Stimulated activated CD8-positive, alpha-beta memory T cell treated with anti-CD3 and anti-CD28 coated beads, Interleukin-12 subunit alpha, Interleukin-12 subunit beta, amount 100 ng/mL, for 4 hours (primary cell): ENCODE results near the gene LAMP5.

Experiments
- DNase-seq: peaks from one replicate; pipeline ENCODE4 v3.0.0-alpha.2; 2020; ENCODE audit warnings: low read depth

The LAMP5 gene

GRCh38 chr20:9535449-9535848 is 21.1 kb downstream of the LAMP5 start:
- no peak for DNase-seq

GRCh38 chr20:9543214-9543613 is 28.8 kb downstream of the LAMP5 start:
- no peak for DNase-seq

GRCh38 chr20:9550283-9550682 is 35.9 kb downstream of the LAMP5 start:
- DNase-seq, result no peak

GRCh38 chr20:9550871-9551270 is 36.5 kb downstream of the LAMP5 start:
- DNase-seq, result no peak

- DNase-seq, result no peak
Observed at GRCh38 chr20:9551808-9552550, 37.6 kb downstream of the LAMP5 start.

- DNase-seq, result no peak
Observed at GRCh38 chr20:9555781-9556180, 41.4 kb downstream of the LAMP5 start.

GRCh38 chr20:9557411-9557810 is 43.0 kb downstream of the LAMP5 start:
- no peak for DNase-seq

GRCh38 chr20:9565910-9566550 is 51.6 kb downstream of the LAMP5 start:
- DNase-seq, result no peak

- DNase-seq, result no peak
Observed at GRCh38 chr20:9566977-9567376, 52.6 kb downstream of the LAMP5 start.

- DNase-seq, result no peak
Observed at GRCh38 chr20:9570612-9571011, 56.2 kb downstream of the LAMP5 start.

GRCh38 chr20:9571783-9572182 is 57.4 kb downstream of the LAMP5 start:
- no peak for DNase-seq

- no peak for DNase-seq
Observed at GRCh38 chr20:9572670-9573069, 58.3 kb downstream of the LAMP5 start.

GRCh38 chr20:9573335-9574151 is 59.2 kb downstream of the LAMP5 start:
- no peak for DNase-seq

- no peak for DNase-seq
Observed at GRCh38 chr20:9574181-9574580, 59.8 kb downstream of the LAMP5 start.

- DNase-seq, result no peak
Observed at GRCh38 chr20:9574776-9575175, 60.4 kb downstream of the LAMP5 start.

GRCh38 chr20:9575836-9576235 is 61.4 kb downstream of the LAMP5 start:
- DNase-seq, result no peak

GRCh38 chr20:9576695-9577094 is 62.3 kb downstream of the LAMP5 start:
- no peak for DNase-seq

- no peak for DNase-seq
Observed at GRCh38 chr20:9577397-9577796, 63.0 kb downstream of the LAMP5 start.

- no peak for DNase-seq
Observed at GRCh38 chr20:9578594-9578993, 64.2 kb downstream of the LAMP5 start.
